Fibroblast of mammary gland (primary cell): ENCODE results near the gene OR4C16.

ENCODE experiments used
- DNase-seq: peaks from one replicate; pipeline ENCODE4 v3.0.0-alpha.2; 2010; ENCODE audit warnings: low read depth
- H3K4me3 ChIP-seq: 2 replicates; pipeline ENCODE4 v1.5.1; 2011; ENCODE audit warnings: low read depth, mild to moderate bottlenecking, low read length, moderate library complexity; ENCODE audit not compliant: control insufficient read depth
- TF ChIP-seq, protein P1 (sequence below): conservative IDR thresholded peaks from 2 replicates; pipeline ENCODE4 v1.5.1; 2011; ENCODE audit warnings: low read depth, low read length, inconsistent platforms; ENCODE audit not compliant: control insufficient read depth, insufficient read depth

The OR4C16 gene, protein sequence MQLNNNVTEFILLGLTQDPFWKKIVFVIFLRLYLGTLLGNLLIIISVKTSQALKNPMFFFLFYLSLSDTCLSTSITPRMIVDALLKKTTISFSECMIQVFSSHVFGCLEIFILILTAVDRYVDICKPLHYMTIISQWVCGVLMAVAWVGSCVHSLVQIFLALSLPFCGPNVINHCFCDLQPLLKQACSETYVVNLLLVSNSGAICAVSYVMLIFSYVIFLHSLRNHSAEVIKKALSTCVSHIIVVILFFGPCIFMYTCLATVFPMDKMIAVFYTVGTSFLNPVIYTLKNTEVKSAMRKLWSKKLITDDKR

DNA sequence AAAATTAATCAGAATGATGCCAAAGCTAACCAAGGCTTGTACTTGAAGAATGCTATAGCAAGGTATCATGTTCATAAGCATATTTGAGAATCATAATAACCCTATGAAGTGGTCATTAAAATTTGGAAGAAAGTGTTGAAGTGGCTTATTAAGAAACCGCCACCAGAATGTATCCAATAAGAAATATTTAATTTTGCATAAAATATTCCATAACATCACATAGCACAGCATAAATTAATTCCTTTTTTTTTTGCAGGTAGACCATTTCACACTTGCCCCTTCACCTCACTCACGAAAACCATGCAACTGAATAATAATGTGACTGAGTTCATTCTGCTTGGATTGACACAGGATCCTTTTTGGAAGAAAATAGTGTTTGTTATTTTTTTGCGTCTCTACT is at the start of gene OR4C16:
Gene OR4C16 (plus strand): TSS at position 301 of the 400 bp plus-strand sequence. CDS start 0 bp downstream, at position 301.
- DNase-seq: no peak
- TF ChIP-seq, protein P1, sequence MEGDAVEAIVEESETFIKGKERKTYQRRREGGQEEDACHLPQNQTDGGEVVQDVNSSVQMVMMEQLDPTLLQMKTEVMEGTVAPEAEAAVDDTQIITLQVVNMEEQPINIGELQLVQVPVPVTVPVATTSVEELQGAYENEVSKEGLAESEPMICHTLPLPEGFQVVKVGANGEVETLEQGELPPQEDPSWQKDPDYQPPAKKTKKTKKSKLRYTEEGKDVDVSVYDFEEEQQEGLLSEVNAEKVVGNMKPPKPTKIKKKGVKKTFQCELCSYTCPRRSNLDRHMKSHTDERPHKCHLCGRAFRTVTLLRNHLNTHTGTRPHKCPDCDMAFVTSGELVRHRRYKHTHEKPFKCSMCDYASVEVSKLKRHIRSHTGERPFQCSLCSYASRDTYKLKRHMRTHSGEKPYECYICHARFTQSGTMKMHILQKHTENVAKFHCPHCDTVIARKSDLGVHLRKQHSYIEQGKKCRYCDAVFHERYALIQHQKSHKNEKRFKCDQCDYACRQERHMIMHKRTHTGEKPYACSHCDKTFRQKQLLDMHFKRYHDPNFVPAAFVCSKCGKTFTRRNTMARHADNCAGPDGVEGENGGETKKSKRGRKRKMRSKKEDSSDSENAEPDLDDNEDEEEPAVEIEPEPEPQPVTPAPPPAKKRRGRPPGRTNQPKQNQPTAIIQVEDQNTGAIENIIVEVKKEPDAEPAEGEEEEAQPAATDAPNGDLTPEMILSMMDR: no peak
- no peak within 1 kb of the TSS for H3K4me3 ChIP-seq

DNA sequence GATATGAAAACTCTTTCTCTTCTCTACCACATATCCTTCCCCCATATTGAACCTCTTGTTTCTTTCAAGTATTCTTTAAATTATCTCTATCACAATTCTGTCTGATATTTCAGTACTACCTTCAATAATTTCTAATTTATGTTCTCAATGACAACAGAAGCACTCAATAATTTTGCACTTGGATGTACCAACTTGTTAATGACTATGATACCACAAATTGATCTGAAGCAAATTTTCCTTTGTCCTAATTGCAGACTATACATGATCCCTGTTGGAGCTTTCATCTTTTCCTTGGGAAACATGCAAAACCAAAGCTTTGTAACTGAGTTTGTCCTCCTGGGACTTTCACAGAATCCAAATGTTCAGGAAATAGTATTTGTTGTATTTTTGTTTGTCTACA is 17.8 kb upstream of the OR4C16 start, which contains the start of gene OR4C15:
Gene OR4C15 (plus strand): TSS at position 301 of the 400 bp plus-strand sequence. CDS start 0 bp downstream, at position 301.
- TF ChIP-seq, protein P1: no peak
- no peak for DNase-seq
- no peak within 1 kb of the TSS for H3K4me3 ChIP-seq

DNA sequence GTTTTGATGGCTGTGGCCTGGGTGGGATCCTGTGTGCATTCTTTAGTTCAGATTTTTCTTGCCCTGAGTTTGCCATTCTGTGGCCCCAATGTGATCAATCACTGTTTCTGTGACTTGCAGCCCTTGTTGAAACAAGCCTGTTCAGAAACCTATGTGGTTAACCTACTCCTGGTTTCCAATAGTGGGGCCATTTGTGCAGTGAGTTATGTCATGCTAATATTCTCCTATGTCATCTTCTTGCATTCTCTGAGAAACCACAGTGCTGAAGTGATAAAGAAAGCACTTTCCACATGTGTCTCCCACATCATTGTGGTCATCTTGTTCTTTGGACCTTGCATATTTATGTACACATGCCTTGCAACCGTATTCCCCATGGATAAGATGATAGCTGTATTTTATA is 620 bp downstream of the OR4C16 start:
- DNase-seq: no peak
- TF ChIP-seq, protein P1: no peak
- H3K4me3 ChIP-seq: no peak overlapping the region

DNA sequence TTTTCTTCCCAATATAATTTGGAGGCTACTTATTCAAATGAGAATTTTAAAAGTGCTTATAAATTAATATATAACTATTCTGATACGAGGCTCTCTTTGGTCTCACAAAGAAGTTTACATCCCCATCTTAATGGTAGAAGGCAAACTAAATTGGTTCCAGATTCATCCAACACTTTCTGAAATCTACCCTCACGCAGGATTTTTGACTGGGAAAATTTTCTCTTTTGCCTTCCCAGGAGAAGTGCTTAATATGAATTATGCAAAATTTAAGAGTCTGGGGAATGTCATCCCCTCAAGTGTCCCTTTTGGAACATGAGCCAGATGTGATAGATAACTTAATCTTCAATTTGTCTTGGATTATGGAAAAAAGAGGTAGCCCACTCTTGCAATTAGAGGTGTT is 35.6 kb downstream of the OR4C16 start, which contains the start of gene OR4C11:
Gene OR4C11 (minus strand): TSS at position 101 of the 400 bp plus-strand sequence. CDS start 3,272 bp downstream, outside the sequence.
- TF ChIP-seq, protein P1: no peak
- H3K4me3 ChIP-seq: no peak within 1 kb of the TSS
- no peak for DNase-seq
